GM19463 (cell line): ENCODE measurements around the gene PDZRN4.
"Not testable (repeated sequence)": the region's sequence is repeated elsewhere in the genome, so short reads cannot be mapped to it uniquely, and the experiment has no call there.

ENCODE experiments used
- ATAC-seq: cut with Tn5 transposase; IDR thresholded peaks from one replicate; pipeline ENCODE4 v1.9.1; 2021; ENCODE audit warnings: mild to moderate bottlenecking, moderate library complexity; ENCODE audit not compliant: unreplicated experiment

The PDZRN4 gene

DNA sequence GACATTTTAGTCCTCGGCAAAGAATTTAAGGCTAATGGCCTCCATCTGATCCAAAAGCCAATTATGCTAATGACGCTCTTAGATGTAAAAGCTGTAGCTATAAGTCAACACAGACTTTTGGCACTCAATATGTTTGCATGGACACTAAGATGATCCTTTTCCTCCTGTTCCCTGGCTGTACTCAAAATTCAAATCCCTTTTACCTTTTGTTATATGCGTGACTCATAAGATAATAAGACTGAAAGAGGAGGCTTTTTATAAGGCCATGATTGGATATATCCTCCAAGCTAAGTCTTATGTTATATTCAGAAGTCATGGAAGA lies 89.8 kb downstream of the PDZRN4 start:
- no peak for ATAC-seq

DNA sequence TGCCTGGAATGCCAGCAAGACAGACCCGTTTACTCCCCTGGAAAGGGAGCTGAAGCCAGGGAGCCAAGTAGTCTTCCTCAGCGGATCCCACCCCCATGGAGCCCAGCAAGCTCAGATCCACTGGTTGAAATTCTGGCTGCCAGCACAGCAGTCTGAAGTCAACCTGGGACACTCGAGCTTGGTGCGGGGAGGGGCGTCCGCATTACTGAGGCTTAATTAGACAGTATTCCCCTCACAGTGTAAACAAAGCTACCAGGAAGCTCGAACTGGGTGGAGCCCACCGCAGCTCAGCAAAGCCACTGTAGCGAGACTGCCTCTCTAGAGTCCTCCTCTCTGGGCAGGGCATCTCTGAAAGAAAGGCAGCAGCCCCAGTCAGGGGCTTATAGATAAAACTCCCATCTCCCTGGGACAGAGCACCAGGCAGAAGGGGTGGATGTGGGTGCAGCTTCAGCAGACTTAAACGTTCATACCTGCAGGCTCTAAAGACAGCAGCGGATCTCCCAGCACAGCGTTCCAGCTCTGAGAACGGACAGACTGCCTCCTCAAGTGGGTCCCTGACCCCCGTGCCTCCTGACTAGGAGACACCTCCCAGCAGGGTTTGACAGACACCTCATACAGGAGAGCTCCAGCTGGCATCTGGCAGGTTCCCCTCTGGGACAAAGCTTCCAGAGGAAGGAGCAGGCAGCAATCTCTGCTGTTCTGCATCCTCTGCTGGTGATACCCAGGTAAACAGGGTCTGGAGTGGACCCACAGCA lies 92.4 kb downstream of the PDZRN4 start:
- not testable (repeated sequence) for ATAC-seq

DNA sequence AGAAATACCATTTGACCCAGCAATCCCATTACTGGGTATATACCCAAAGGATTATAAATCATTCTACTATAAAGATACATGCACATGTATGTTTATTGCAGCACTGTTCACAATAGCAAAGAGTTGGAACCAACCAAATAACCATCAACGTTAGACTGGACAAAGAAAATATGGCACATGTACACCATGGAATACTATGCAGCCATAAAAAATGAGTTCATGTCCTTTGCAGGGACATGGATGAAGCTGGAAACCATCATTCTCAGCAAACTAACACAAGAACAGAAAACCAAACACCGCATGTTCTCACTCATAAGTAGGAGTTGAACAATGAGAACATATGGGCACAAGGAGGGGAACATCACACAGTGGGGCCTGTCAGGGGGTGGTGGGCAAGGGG lies 97.3 kb downstream of the PDZRN4 start:
- ATAC-seq = not testable (repeated sequence)

DNA sequence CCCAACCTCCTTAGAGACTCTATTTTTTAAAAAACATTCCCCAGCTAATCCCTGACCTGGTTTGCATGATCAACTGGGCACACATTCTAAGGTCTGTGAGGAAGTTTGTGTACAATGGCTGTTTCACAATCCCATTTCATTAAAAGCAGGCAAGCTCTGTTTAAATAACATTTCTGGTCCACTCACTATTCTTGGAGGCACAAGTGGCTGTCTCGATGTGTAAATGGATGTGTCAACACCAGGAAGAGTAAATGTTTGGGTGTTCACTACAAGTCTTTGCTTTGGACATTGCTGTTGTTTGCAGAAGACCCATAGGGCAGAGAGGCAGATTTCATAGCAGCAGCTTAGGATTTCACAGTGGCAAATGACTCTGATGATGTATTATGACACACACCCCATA lies 98.3 kb downstream of the PDZRN4 start:
- no peak for ATAC-seq

DNA sequence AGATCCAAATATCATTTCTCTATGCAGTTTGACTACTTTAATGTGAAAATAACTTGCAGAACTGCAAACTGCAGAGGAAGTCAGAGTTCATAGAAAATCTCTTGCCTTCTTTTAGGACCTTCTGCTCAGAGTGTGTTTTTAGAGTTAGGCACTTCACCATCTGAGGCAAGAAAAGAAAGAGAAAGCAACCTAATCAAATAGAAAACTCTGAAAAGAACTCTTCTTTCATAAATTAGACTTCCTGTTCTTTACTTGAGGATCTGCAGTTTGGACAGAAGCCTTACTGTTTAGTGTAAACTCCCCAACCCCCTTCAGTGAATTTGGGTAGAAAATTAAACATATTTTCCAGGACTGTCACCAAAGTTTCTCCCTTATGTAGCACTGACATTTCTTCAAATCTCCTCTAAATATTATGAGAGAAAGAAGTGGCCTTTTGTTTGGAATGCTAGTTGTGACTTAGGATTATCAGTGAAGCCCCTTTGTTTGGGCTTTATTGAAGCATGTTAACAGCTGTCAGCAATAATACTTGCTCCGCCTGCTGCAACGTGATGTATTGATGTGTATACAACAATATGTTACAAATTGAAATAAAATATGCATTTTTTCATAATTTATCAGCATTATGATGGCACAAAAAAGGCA lies 99.5 kb downstream of the PDZRN4 start:
- no peak for ATAC-seq

DNA sequence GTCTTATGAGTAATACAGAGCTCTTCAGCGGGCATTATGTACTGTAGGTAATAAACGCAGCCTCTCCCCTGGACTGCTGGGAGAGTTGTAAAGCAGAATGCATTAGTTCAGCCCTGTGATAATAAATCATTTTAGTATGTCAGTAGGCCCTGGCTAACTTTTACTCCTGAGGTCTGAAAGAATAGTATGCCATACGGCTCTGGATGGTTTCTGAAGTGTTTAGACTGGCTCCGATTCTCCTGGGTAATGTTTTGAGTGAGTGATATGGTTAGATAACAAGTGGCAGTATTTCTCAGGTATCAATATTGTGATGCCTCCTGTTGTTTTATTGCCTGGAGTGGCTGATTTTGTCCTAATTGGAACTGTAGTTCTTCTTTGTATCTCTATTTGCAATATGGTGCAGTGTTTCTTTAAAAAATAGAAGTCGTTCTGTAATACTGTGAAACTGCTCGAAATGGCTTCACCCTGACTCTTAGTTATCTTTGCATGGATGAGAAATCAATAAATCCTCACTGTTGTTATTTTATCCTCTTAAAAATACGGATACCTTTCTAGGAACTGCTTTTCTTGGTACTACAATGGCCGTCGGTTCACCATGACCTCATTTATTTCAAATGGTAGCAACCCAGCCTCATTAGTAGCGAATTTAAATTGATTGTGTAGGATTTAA lies 100.2 kb downstream of the PDZRN4 start:
- ATAC-seq = no peak

DNA sequence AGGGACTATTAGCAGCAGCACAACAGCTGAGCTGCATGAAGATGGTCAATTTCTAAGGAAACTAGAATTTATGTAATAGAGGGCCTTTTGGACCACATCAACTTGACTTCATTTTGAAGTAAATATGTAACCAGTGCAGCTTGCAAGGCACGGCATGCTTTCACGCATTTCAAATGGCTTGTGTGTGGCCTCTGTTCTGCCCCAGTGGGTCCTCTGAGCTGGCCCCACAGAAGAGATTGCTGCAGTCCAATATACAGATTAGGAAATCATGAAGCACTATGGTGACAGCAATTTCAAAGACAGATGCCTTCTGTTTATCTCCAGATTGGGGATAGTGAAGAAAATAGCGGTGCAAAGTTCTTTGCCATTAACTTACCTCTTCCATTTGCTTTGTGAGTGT lies 101.4 kb downstream of the PDZRN4 start:
- no peak for ATAC-seq

DNA sequence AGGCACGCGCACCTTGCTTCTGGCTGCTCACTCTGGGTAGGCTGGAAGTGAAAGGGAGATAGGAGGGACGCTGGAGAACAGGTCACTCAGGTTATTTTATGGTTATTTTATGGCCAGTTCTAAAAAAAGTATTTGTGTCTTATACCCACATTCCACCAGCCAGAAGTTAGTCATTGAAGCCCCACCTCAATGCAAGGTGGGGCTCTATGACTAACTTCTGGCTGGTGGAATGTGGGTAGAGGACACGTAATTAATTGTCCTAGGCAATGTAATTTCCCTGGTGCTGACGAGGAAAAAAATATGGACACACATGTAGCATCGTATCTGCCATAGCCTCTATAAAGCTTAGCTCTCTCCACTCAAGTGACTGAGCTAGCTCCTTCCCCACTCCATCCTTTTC lies 104.9 kb downstream of the PDZRN4 start:
- ATAC-seq = no peak

DNA sequence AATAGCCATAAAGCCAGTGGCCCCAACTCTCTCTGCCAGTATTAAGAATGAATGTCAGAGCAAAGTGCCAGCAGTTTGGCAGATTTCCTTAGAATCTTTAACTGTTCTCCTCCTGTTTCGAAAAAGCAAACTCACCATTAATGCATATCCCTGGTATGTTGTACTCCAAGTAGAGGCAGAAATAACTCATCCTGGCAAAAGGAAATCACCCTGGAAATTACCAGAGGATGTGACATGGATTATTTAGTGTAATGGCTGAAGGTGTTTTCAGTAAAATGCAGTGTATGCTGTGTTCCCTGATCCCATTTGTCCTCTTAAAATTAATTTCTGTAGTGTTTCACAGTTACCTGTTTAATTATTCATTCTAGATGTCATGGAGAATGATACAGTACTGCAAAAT lies 105.3 kb downstream of the PDZRN4 start:
- no peak for ATAC-seq

DNA sequence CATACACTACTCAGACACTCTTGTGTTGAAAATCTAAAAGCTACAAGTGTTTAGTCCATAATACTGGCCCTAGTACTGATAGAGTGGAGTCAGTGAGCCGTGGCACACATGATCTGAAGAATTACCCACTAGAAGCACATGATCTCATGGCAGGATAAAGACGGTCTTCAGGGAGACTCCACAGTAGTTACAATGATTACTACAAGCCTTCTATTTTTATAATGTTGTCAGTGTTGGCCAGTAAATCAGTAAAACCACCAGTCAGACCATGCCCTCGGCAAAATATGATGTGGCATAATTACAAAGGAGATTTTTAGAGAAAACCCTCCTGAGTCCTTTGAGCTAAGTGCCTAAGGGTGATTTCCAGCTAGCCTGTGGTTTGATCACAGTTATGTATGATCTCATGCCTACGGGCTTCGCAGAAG lies 114.9 kb downstream of the PDZRN4 start:
- peak; percentile 50 for ATAC-seq

DNA sequence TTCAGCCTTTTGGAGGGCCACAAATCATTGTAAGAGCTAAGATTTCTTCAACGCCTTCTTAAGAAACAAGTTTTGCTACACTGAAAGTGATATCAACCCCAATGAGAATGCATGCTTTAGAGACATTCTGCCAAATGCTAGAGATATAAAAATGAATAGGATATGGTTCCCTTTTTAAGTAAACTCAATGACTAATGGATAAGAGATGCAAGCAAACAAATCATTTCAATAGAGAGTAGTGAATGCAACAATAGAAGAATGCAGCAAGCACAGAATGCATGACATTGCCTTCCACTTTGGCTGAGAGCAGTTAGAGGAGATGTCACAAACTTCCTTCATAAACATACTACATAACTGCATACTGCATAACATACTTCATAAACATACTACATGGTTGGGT lies 116.4 kb downstream of the PDZRN4 start:
- no peak for ATAC-seq

DNA sequence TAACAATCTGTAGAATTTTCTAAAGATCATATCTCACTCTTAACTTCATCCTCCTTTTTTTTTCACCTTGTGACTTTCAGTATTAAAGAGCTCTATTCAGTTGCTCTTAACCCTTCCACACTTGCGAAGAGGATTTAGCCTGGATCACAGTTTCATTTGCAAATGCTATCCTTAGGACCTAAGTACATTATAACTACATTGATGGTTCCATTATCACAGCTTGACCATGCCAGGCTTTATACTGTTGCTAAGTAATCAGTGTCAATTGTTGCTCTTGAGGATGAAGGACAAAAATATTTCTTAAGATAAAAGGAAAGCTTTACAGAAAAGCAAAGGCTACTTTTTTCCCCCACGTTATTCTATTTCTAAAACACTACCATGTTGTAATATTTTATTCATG lies 122.2 kb downstream of the PDZRN4 start:
- ATAC-seq = no peak

DNA sequence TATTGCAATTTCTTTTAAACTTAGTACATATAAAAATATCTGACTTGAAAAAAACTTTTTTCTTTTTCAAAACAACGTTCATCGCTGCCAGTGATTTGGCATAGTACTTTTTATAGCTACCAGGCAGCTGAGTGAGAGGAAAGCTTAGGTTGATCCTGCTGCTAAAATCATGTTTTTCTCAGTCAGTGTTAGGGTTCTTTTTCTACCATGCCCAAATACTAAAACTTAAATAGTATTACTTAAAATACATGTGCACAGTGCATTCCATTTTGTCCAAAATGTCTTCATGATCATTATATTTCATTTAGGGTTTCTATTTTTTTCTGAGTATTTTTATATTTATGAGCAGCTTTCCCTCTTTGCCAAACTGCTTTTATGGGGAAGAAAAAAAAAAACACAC lies 123.8 kb downstream of the PDZRN4 start:
- no peak for ATAC-seq

DNA sequence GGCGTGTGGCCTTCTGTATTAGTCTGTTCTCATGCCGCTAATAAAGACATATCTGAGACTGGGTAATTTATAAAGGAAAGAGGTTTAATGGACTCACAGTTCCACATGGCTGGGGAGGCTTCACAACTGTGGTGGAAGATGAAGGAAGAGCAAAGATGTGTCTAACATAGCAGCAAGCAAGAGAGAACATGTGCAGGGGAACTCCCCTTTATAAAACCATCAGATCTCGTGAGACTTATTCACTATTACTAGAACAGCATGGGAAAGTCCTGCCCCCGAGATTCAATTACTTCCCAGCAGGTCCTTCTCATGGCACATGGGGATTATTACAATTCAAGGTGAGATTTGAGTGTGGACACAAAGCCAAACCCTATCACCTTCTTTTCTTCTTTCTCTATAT lies 124.3 kb downstream of the PDZRN4 start:
- not testable (repeated sequence) for ATAC-seq

DNA sequence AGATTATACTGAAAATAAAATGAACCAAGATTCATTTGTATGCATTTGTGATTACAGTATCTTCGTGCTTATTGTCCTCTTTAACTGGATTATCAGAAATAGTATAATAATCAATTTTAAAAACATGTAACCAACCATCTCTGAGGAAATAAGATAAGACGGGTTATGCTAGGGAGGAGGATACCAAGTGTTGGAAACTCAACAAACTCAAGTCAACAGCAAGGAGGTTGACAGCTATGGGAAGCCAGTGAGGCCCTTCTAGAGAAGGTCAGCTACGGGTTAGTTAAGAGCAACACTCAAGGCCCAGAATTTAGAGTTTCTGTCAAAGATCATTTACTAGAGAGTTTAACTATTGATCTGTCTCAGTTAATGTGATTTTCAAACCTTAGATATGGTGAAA lies 137.2 kb downstream of the PDZRN4 start:
- ATAC-seq = no peak

DNA sequence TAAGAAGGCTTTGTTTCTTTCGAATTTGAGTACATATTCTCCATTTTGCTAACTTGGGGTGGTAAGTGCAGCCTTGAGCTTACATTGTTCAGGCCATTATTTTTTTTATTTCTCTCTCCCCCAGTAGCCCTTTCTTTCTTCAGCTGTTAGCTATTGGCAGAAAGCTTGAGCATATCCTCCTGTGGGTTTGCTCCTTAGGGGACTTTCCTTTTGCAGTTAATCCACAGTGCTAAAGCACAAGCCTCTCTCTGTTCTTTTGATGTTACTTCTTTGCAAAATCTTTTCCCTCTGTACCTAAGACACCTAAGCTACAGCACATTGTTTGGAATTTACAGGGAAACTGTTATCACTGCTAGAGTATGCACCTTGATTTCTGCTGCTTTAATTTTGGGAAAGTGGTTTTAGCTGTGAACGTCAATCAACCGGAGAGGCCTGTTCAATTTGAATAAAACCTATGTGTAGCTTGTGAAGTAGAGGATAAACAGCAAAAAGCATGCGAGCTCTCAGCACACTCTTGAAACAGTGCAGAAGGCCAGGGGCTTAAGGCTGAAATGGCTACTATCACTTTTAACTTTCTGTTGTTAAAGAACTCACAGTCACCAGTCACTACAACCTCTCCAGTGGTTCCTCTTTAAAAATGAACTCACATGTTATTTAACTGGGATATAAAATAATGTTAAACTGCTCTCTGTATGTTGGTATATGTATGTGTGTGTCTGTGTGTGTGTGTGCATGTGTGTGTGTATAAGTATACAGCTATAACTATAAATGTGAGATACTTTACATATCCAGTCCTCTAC lies 139.2 kb downstream of the PDZRN4 start:
- ATAC-seq = no peak

DNA sequence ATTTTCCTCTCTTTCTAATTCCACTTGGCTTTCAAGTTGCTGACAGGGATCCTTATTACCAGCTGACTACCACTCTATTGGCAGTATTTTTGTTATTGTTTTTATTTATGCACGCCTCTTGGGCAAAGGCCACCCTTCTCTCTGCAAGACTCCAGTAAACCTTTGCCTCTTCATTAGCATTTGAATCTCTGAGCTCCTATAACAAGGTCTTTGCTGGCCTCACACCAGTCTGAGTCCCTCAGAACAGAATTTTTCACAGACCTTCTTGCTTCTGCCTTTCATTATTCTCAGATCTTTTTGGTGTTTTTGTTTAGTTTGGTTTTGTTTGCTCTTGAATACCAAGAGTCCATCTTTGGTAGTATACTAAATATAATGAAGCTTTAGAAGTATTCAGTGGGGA lies 145.9 kb downstream of the PDZRN4 start:
- ATAC-seq = no peak

DNA sequence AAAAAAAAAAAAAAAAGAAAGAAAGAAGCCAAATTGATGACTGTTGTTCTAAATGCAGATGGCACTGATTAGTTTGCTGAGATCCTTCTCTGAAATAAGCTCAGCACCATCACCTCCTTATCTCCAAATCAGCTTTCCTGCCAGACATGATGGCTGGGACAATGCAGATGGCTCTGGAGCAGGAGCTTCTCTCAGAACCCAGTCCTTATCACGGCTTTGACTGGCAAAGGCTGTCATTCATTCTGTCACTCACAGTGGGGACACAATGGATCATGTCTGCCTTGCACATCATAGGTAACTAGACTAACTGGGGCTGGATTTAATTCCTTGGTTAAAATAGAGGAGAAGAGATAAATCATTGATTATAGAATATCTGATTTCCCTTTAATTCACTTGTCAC lies 146.3 kb downstream of the PDZRN4 start:
- ATAC-seq = no peak

DNA sequence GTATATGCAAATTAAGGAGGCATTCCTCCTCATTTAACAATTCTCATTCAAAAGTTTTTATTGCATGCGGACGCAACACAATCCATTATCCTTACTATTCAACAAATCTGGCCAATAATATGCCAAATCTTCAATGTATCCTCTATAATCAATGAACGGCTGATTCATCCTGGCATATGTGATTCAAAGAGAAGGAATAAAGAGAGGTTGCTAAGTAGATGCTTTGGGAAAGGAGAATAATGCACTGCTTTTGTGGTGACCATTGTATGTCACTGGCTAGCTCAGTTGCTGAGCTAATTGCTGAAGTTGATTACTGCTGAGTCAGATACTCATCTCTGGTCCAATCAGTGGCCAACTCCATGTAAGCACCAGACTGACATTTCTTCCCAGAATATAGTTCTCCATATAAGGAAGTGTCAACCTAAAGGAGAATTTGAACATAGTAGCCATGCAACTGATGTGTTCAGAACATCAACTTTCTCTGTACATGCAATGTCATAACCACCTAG lies 148.0 kb downstream of the PDZRN4 start:
- ATAC-seq = no peak

DNA sequence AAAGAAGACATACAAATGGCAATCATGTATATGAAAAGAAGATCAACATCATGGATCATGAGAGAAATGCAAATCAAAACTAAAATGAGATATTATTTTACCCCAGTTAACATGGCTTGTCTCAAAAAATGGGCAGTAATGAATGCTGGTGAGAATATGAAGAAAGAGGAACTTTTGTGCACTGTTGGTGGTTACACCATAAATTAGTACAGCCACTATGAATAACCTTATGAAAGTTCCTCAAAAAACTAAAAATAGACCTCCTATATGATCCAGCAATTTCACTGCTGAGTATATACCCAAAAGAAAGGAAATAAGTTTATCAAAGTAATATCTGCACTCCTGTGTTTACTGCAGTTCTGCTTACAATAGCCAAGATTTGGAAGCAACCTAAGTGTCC lies 151.7 kb downstream of the PDZRN4 start:
- ATAC-seq = no peak

DNA sequence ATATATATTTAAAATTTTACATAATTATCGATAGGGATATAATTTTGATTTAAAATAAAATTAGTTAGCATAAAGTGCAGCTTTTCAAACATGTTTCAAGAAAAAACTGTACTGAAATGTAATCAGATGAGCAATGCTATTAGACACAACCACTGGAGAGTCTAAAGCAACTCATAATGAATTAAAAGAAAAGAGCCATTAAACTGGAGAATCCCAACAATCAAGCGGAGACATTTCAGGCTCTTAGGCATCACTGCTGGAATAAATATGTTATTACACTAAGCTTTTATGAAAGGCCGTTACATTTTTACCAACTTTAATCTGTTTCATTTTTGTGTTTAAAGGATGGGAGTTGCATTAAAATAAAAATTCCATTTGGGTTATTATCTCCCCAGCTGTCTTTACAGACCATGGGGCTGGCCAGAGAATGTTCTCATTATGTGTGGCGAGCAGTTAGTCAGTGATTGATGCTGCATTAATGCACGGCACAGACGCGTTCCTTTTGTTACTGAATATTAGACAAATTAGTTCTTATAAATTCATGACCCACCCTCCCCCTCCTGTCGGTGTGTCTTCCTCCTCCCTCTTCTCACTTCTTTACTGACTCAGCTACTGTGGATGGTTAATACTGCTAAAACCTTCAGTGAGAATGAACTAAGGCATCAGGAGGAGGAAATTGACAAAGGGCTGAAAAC lies 156.8 kb downstream of the PDZRN4 start:
- no peak for ATAC-seq
